ENCODE data around the gene CCDC138. TPM values are rescaled to one million over a fixed set of nuclear protein-coding genes. Genes with fewer than 3 reads are reported as not detected.

The CCDC138 gene
- total RNA-seq, 2 experiments from 2014 or later: 12.3 to 13.5 TPM

GRCh38 chr2:108918156-108918874 is 131.7 kb downstream of the CCDC138 start:
- DNase-seq: no peak
- POLR2A ChIA-PET: no interaction called here
- no peaks in the 10 kb centered on the region for H3K36me3 Mint-ChIP-seq (ENCODE audit: low read depth)

GRCh38 chr2:108918941-108919341 is 132.4 kb downstream of the CCDC138 start:
- ATAC-seq (no peak), DNase-seq (no peak)
- H3K36me3 Mint-ChIP-seq (ENCODE audit: low read depth): no peaks in the 10 kb centered on the region
- no peaks in the 10 kb centered on the region for H3K4me1 Mint-ChIP-seq (ENCODE audit: low read depth)
- CTCF ChIA-PET: no interaction called here
- intact Hi-C loops (cut with micrococcal nuclease): no loop called here
- H3K27ac Mint-ChIP-seq: no peak overlapping the region
- H3K4me3 Mint-ChIP-seq: no peak overlapping the region
- H3K27me3 Mint-ChIP-seq: no peaks in the 10 kb centered on the region
- POLR2A ChIA-PET: no interaction called here
- no peak for TF ChIP-seq CTCF (IDR thresholded peaks at IDR 0.05)
- no peaks in the 10 kb centered on the region for H3K9me3 Mint-ChIP-seq

More at GRCh38 chr2:108918156-108918874, 131.7 kb downstream of the CCDC138 start:
- TF ChIP-seq CTCF (IDR thresholded peaks at IDR 0.05): no peak
- Mint-ChIP-seq H3K4me1 (ENCODE audit: low read depth) (no peaks in the 10 kb centered on the region), H3K27ac (no peak overlapping the region), H3K9me3 (no peaks in the 10 kb centered on the region), H3K4me3 (no peak overlapping the region), H3K27me3 (no peaks in the 10 kb centered on the region)
- intact Hi-C loops (cut with micrococcal nuclease): no loop called here
- ATAC-seq: no peak
- CTCF ChIA-PET: no interaction called here

- Mint-ChIP-seq H3K9me3 (no peaks in the 10 kb centered on the region), H3K4me3 (no peak overlapping the region), H3K4me1 (ENCODE audit: low read depth) (no peaks in the 10 kb centered on the region), H3K27me3 (no peaks in the 10 kb centered on the region), H3K36me3 (ENCODE audit: low read depth) (no peaks in the 10 kb centered on the region), H3K27ac (no peak overlapping the region)
- POLR2A ChIA-PET: no interaction called here
- DNase-seq (no peak), ATAC-seq (no peak)
- CTCF ChIA-PET: no interaction called here
- TF ChIP-seq CTCF (IDR thresholded peaks at IDR 0.05): no peak
- intact Hi-C loops (cut with micrococcal nuclease): no loop called here
Measured at GRCh38 chr2:108919571-108920373, 133.2 kb downstream of the CCDC138 start.

GRCh38 chr2:108920686-108921085 is 134.1 kb downstream of the CCDC138 start:
- ATAC-seq (no peak), DNase-seq (no peak)
- no peak overlapping the region for H3K4me3 Mint-ChIP-seq
- no peak overlapping the region for H3K27ac Mint-ChIP-seq
- POLR2A ChIA-PET: no interaction called here
- no peaks in the 10 kb centered on the region for H3K9me3 Mint-ChIP-seq
- CTCF ChIA-PET: no interaction called here
- no peaks in the 10 kb centered on the region for H3K36me3 Mint-ChIP-seq (ENCODE audit: low read depth)
- TF ChIP-seq CTCF (IDR thresholded peaks at IDR 0.05): no peak
- H3K4me1 Mint-ChIP-seq (ENCODE audit: low read depth): no peaks in the 10 kb centered on the region
- intact Hi-C loops (cut with micrococcal nuclease): no loop called here
- no peaks in the 10 kb centered on the region for H3K27me3 Mint-ChIP-seq
